ENCODE measurements around the gene MOAP1. TPM values are rescaled to one million over a fixed set of nuclear protein-coding genes. Genes with fewer than 3 reads are reported as not detected.
A peak's percentile ranks its signal among the peaks of the same experiment; 100 is the strongest.
"Not testable (repeated sequence)": the region's sequence is repeated elsewhere in the genome, so short reads cannot be mapped to it uniquely, and the experiment has no call there.

Gene MOAP1
- polyA plus RNA-seq, 1 donor from 2014 or later = 224 TPM

GRCh38 chr14:93173943-93174395, 10.7 kb downstream of the MOAP1 start:
- Histone ChIP-seq H3K79me2 (replicated peaks; ENCODE audit: insufficient read depth, low read length) (no peaks in the 10 kb centered on the region), H3K27ac (ENCODE audit: low read length) (peak overlapping the region; percentile 18), H3K4me3 (ENCODE audit: low read length) (peak overlapping the region; percentile 38), H4K20me1 (ENCODE audit: insufficient read depth) (no peaks in the 10 kb centered on the region), H3K36me3 (ENCODE audit: insufficient read depth, low read length) (no peaks in the 10 kb centered on the region), H3K27me3 (ENCODE audit: insufficient read depth, low read depth, low read length) (no peaks in the 10 kb centered on the region), H3K9me3 (ENCODE audit: low read length) (no peaks in the 10 kb centered on the region), H3F3A (ENCODE audit: insufficient read depth, low read length, poor library complexity, severe bottlenecking) (no peaks in the 10 kb centered on the region), H3K9me2 (ENCODE audit: insufficient read depth, low read length) (no peaks in the 10 kb centered on the region), H2AFZ (ENCODE audit: low read depth, low read length) (no peak overlapping the region), H3K9ac (ENCODE audit: low read length) (peak overlapping the region; percentile 14), H3K4me2 (ENCODE audit: low read length) (no peak overlapping the region)
- TF ChIP-seq POLR2AphosphoS5 (IDR thresholded peaks at IDR 0.05) (peak; percentile 18), SMC3 (conservative IDR thresholded peaks at IDR 0.05; ENCODE audit: poor library complexity) (no peak), MXI1 (conservative IDR thresholded peaks at IDR 0.05; ENCODE audit: poor library complexity, severe bottlenecking) (peak; percentile 11)

GRCh38 chr14:93171376-93171775, 13.3 kb downstream of the MOAP1 start:
- Histone ChIP-seq H3K79me2 (replicated peaks; ENCODE audit: insufficient read depth, low read length) (no peaks in the 10 kb centered on the region), H3K36me3 (ENCODE audit: insufficient read depth, low read length) (no peaks in the 10 kb centered on the region), H3K4me2 (ENCODE audit: low read length) (no peak overlapping the region), H3K9me3 (ENCODE audit: low read length) (no peaks in the 10 kb centered on the region), H3K27ac (ENCODE audit: low read length) (no peak overlapping the region), H3F3A (ENCODE audit: insufficient read depth, low read length, poor library complexity, severe bottlenecking) (no peaks in the 10 kb centered on the region), H3K9ac (ENCODE audit: low read length) (no peak overlapping the region), H3K4me3 (ENCODE audit: low read length) (no peak overlapping the region), H3K9me2 (ENCODE audit: insufficient read depth, low read length) (no peaks in the 10 kb centered on the region), H4K20me1 (ENCODE audit: insufficient read depth) (no peaks in the 10 kb centered on the region), H2AFZ (ENCODE audit: low read depth, low read length) (no peak overlapping the region), H3K27me3 (ENCODE audit: insufficient read depth, low read depth, low read length) (no peaks in the 10 kb centered on the region)
- TF ChIP-seq SMC3 (conservative IDR thresholded peaks at IDR 0.05; ENCODE audit: poor library complexity) = no peak
- no peak for TF ChIP-seq POLR2AphosphoS5 (IDR thresholded peaks at IDR 0.05)

- not testable (repeated sequence) for H3F3A ChIP-seq (ENCODE audit: insufficient read depth, low read length, poor library complexity, severe bottlenecking); H3K36me3 ChIP-seq (ENCODE audit: insufficient read depth, low read length); H3K27me3 ChIP-seq (ENCODE audit: insufficient read depth, low read depth, low read length); H3K27ac ChIP-seq (ENCODE audit: low read length); H3K9ac ChIP-seq (ENCODE audit: low read length); H3K9me2 ChIP-seq (ENCODE audit: insufficient read depth, low read length); H3K4me3 ChIP-seq (ENCODE audit: low read length); H2AFZ ChIP-seq (ENCODE audit: low read depth, low read length); H4K20me1 ChIP-seq (ENCODE audit: insufficient read depth); H3K9me3 ChIP-seq (ENCODE audit: low read length); H3K79me2 ChIP-seq (replicated peaks; ENCODE audit: insufficient read depth, low read length); H3K4me2 ChIP-seq (ENCODE audit: low read length)
Measured at GRCh38 chr14:93170141-93170540, 14.6 kb downstream of the MOAP1 start.

GRCh38 chr14:93169619-93170018, 15.1 kb downstream of the MOAP1 start:
- not testable (repeated sequence) for H3K27ac ChIP-seq (ENCODE audit: low read length); H3K36me3 ChIP-seq (ENCODE audit: insufficient read depth, low read length); H3K9ac ChIP-seq (ENCODE audit: low read length); H3K9me2 ChIP-seq (ENCODE audit: insufficient read depth, low read length); H3K4me3 ChIP-seq (ENCODE audit: low read length); H3K79me2 ChIP-seq (replicated peaks; ENCODE audit: insufficient read depth, low read length); H4K20me1 ChIP-seq (ENCODE audit: insufficient read depth); H3F3A ChIP-seq (ENCODE audit: insufficient read depth, low read length, poor library complexity, severe bottlenecking); H3K27me3 ChIP-seq (ENCODE audit: insufficient read depth, low read depth, low read length); H2AFZ ChIP-seq (ENCODE audit: low read depth, low read length); H3K9me3 ChIP-seq (ENCODE audit: low read length); H3K4me2 ChIP-seq (ENCODE audit: low read length)

- not testable (repeated sequence) for H3K27ac ChIP-seq (ENCODE audit: low read length); H3K9me3 ChIP-seq (ENCODE audit: low read length)
Measured at GRCh38 chr14:93168610-93169009, 16.1 kb downstream of the MOAP1 start.

GRCh38 chr14:93165271-93166265, 19.1 kb downstream of the MOAP1 start:
- H3K4me3 ChIP-seq (ENCODE audit: low read length); H3K79me2 ChIP-seq (replicated peaks; ENCODE audit: insufficient read depth, low read length); H3K27ac ChIP-seq (ENCODE audit: low read length); H3F3A ChIP-seq (ENCODE audit: insufficient read depth, low read length, poor library complexity, severe bottlenecking); H3K9me2 ChIP-seq (ENCODE audit: insufficient read depth, low read length); H2AFZ ChIP-seq (ENCODE audit: low read depth, low read length); H3K4me2 ChIP-seq (ENCODE audit: low read length); H3K9ac ChIP-seq (ENCODE audit: low read length); H3K27me3 ChIP-seq (ENCODE audit: insufficient read depth, low read depth, low read length); H3K9me3 ChIP-seq (ENCODE audit: low read length); H3K36me3 ChIP-seq (ENCODE audit: insufficient read depth, low read length); H4K20me1 ChIP-seq (ENCODE audit: insufficient read depth): not testable (repeated sequence)

More at GRCh38 chr14:93168610-93169009, 16.1 kb downstream of the MOAP1 start:
- H3K9me2 ChIP-seq (ENCODE audit: insufficient read depth, low read length); H3K79me2 ChIP-seq (replicated peaks; ENCODE audit: insufficient read depth, low read length); H3K4me2 ChIP-seq (ENCODE audit: low read length); H3K4me3 ChIP-seq (ENCODE audit: low read length); H3K27me3 ChIP-seq (ENCODE audit: insufficient read depth, low read depth, low read length); H3F3A ChIP-seq (ENCODE audit: insufficient read depth, low read length, poor library complexity, severe bottlenecking); H4K20me1 ChIP-seq (ENCODE audit: insufficient read depth); H2AFZ ChIP-seq (ENCODE audit: low read depth, low read length); H3K9ac ChIP-seq (ENCODE audit: low read length); H3K36me3 ChIP-seq (ENCODE audit: insufficient read depth, low read length): not testable (repeated sequence)
